Coronary artery (tissue), 2 donors: ENCODE measurements around the gene IRF4.

Experiments
- DNase-seq: peaks from one replicate; pipeline ENCODE4 v3.0.0-alpha.2; 2017; ENCODE audit warnings: low spot score
- H3K27ac ChIP-seq, 2 donors: fragments of 200-600 bp; sonication (generic); one replicate each; pipeline ENCODE4 v1.5.1; 2016 to 2019
- H3K4me3 ChIP-seq: fragments of 200-600 bp; sonication (generic); 2 replicates; pipeline ENCODE4 v1.5.1; 2016; ENCODE audit warnings: mild to moderate bottlenecking, moderate library complexity
- CTCF ChIP-seq: fragments of 200-600 bp; sonication (generic); IDR thresholded peaks from one replicate; pipeline ENCODE4 v1.5.1; 2019; ENCODE audit warnings: antibody characterized with exemption

IRF4 gene

GRCh38 chr6:358847-359246, 32.7 kb upstream of the IRF4 start:
- no peak for TF ChIP-seq CTCF
- DNase-seq: no peak
- Histone ChIP-seq H3K4me3 (no peak overlapping the region), H3K27ac (no peak overlapping the region)

- TF ChIP-seq CTCF: no peak
- Histone ChIP-seq H3K27ac (no peak overlapping the region), H3K4me3 (no peak overlapping the region)
- no peak for DNase-seq
Measured at GRCh38 chr6:359261-360035, 32.1 kb upstream of the IRF4 start.

GRCh38 chr6:360349-360748, 31.2 kb upstream of the IRF4 start:
- no peak for TF ChIP-seq CTCF
- DNase-seq: no peak
- Histone ChIP-seq H3K27ac (no peak overlapping the region), H3K4me3 (no peak overlapping the region)

- TF ChIP-seq CTCF: no peak
- H3K27ac ChIP-seq: no peak overlapping the region
- no peak overlapping the region for H3K4me3 ChIP-seq
- no peak for DNase-seq
Measured at GRCh38 chr6:360764-361373, 30.7 kb upstream of the IRF4 start.

GRCh38 chr6:361411-362132, 30.0 kb upstream of the IRF4 start:
- Histone ChIP-seq H3K4me3 (no peak overlapping the region), H3K27ac (no peak overlapping the region)
- no peak for DNase-seq
- TF ChIP-seq CTCF: no peak

- no peak for TF ChIP-seq CTCF
- Histone ChIP-seq H3K27ac (no peak overlapping the region), H3K4me3 (no peak overlapping the region)
- DNase-seq: no peak
Measured at GRCh38 chr6:362231-362923, 29.2 kb upstream of the IRF4 start.
